ENCODE data around the gene CEACAM18. TPM values are rescaled to one million over a fixed set of nuclear protein-coding genes. Genes with fewer than 3 reads are reported as not detected.
A peak's percentile ranks its signal among the peaks of the same experiment; 100 is the strongest.
"Not testable (repeated sequence)": the region's sequence is repeated elsewhere in the genome, so short reads cannot be mapped to it uniquely, and the experiment has no call there.

CEACAM18 gene
- polyA plus RNA-seq, 3 donors from 2014 or later: not detected

DNA sequence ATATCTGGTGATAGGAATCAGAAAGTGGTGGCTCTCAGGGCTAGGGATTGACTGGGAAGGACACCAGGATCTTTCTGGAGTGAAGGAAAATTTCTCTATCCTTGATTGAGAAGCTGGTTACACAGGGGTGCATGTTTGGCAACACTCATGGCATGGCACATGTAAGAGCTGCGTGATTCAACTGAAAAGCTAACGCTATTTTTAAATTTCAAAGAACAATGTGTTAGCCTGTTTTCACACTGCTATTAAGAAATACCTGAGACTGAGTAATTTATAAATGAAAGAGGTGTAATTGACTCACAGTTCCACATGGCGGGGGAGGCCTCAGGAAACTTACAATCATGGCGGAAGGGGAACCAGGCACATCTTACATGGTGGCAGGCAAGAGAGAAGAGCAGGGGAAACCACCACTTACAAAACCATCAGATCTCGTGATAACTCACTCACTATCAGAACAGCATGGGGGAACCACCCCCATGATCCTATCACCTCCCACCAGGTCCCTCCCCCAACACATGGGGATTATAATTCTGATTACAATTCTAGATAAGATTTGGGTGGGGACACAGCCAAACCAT, 27.5 kb upstream of the CEACAM18 start:
- Mint-ChIP-seq H3K27me3 (ENCODE audit: low read depth in 3 of 3) (peaks cover 0 to 23% (median 8%) of the 10 kb centered on the region in 3 donors), H3K9me3 (peaks cover 0 to 7% (median 0%) of the 10 kb centered on the region in 6 donors), H3K27ac (no peak overlapping the region), H3K4me3 (no peak overlapping the region), H3K4me1 (peaks cover 12% of the 10 kb centered on the region in 2 donors), H3K36me3 (no peaks in the 10 kb centered on the region)
- no peak for DNase-seq

DNA sequence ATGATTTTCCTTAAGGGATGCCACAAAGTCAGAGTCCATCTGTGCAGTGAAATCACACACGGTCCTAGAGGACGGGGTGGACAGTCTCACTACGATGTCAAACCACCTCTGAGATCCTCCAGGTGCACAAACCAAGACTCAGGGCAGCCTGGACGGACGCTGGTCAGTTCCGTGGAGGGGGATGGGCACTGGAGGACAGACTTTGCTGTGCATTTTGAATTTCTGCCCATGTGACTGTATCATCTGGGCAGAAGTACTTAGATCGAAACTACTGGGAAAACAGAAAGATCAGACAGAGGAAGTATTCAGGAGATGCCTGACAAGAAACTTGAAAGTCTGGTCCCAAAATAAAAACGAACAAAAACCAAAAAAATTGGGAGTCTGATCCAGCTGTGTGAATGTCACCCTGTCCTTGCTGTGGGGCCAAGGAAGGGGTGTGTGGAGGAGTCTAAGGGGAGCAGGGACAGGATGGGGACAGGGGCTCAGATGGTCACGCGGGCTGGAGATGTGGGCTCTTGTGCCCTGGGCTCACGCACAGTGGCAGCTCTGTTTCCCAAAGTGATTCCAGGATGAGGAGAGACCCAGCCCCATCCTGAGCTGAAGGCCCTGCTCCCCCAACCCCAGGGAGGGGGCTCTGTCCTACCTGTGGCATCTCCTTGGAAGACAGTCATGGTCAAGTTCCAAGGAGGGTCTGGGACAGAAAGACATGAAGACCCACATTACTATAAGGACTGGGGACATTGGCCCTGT, 21.6 kb upstream of the CEACAM18 start:
- DNase-seq: no peak
- Mint-ChIP-seq H3K9me3 (no peaks in the 10 kb centered on the region), H3K27me3 (ENCODE audit: low read depth in 3 of 3) (peaks cover 8 to 18% (median 10%) of the 10 kb centered on the region in 3 donors), H3K4me1 (peaks cover 5 to 12% of the 10 kb centered on the region in 2 donors), H3K36me3 (no peaks in the 10 kb centered on the region), H3K27ac (no peak overlapping the region), H3K4me3 (no peak overlapping the region)

DNA sequence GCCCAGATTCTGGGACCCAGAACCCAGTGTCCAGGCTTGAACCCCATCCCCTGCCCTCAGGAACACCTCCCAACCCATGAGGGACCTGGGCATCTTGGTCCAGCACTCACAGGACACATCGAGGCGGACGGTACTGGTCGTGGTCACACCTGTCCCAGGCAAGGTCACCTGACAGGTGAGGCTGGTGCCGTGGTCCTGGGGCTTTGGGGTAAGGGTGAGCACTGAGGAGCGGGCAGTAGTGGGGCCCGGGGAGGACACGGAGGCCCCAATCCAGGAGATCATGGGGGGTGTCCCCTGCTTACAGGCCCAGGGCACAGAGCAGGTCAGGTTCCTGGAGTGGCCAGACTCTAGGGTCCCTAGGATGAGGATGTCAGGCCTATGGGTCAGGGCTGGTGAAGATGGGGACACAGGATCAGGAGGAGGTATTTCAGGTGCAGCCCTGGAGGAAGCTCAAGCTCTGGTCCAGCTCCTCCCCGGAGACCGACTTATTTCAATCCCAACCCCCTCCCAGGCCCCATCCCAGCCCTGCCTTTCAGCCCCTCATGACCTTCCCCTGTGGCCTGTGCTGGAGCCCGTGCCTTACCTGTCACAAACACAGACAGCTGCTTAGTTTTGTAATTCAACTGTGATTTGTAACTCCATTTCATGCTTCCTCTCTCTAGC, 20.9 kb upstream of the CEACAM18 start:
- Mint-ChIP-seq H3K4me3 (no peak overlapping the region), H3K9me3 (no peaks in the 10 kb centered on the region), H3K27ac (no peak overlapping the region), H3K4me1 (peaks cover 8 to 16% of the 10 kb centered on the region in 2 donors), H3K36me3 (no peaks in the 10 kb centered on the region), H3K27me3 (ENCODE audit: low read depth in 3 of 3) (peaks cover 9 to 15% (median 10%) of the 10 kb centered on the region in 3 donors)
- no peak for DNase-seq

DNA sequence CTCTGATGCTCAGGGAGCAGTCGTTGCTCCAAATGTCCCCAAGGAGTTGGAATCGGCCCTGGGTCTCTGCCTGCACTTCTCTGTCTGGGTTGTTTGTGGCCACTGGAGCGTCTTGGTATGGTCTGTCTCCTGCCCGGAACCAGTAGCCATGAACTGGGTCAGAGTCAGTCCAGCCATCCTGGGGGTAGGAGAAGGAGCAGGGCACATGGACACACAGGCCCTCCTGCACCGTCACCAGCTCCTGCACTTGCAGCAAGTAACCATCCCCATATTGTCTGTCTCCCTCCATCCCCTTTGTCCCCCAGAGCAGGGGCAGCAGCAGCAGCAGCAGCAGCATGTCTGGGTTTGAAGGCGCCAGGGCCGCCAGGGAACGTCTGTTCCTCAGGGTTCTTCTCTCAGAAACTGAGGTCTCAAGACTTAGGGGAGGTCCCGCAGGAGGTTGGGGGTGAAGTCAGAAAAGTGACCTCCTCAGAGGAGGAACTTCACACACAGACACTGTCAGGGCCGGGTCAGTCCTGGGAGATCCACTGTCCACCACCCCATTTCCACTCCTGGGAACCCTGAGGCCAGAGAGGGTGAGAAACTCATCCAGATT, 20.2 kb upstream of the CEACAM18 start, which contains the start of gene SIGLEC8:
TSS of gene SIGLEC8 (minus strand) at position 404 of the 595 bp plus-strand sequence. CDS start at position 337, 67 bp downstream.
- no peaks in the 10 kb centered on the region for H3K36me3 Mint-ChIP-seq
- peak within 1 kb of the TSS in 1 of 6 donors; percentile 30 for H3K27ac Mint-ChIP-seq
- H3K4me1 Mint-ChIP-seq: peaks cover 13 to 21% of the 10 kb centered on the region in 2 donors
- peaks cover 10 to 17% (median 14%) of the 10 kb centered on the region in 3 donors for H3K27me3 Mint-ChIP-seq (ENCODE audit: low read depth in 3 of 3)
- H3K9me3 Mint-ChIP-seq: no peaks in the 10 kb centered on the region
- no peak within 1 kb of the TSS for H3K4me3 Mint-ChIP-seq
- DNase-seq: no peak

DNA sequence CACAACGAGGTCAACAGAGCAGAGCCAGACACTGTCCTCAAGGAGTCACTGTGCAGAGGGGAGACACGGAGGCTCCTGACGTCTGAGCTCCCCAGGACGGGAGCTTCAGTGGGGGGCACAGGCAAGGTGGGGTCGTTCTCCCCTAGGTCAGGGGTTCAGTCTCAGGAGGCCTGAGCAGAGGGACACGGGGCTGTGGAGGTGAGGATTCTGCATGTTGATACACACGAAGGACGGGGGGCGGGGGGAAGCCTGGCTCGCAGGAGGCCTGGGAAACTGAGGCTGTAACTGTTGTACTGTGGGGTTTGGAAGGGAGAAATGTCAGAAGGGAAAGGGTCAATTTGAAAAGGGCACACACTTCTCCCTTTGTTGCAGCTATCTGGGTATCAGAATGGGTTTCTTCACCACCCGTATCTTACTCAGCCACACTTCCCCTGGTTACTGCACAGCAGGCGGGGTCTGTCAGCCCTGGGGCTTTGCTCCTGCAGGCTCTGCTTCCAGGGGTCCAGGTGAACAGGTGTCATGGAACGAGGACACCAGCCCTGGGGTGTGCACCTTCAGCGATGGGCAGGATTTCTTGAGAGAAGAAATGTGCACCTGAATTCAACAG, 19.3 kb upstream of the CEACAM18 start:
- Mint-ChIP-seq H3K36me3 (no peaks in the 10 kb centered on the region), H3K27me3 (ENCODE audit: low read depth in 3 of 3) (peaks cover 10 to 16% (median 14%) of the 10 kb centered on the region in 3 donors), H3K9me3 (no peaks in the 10 kb centered on the region), H3K4me1 (peaks cover 18 to 27% of the 10 kb centered on the region in 2 donors), H3K4me3 (no peak overlapping the region), H3K27ac (peak overlapping the region in 1 of 6 donors; percentile 30)
- DNase-seq: no peak

DNA sequence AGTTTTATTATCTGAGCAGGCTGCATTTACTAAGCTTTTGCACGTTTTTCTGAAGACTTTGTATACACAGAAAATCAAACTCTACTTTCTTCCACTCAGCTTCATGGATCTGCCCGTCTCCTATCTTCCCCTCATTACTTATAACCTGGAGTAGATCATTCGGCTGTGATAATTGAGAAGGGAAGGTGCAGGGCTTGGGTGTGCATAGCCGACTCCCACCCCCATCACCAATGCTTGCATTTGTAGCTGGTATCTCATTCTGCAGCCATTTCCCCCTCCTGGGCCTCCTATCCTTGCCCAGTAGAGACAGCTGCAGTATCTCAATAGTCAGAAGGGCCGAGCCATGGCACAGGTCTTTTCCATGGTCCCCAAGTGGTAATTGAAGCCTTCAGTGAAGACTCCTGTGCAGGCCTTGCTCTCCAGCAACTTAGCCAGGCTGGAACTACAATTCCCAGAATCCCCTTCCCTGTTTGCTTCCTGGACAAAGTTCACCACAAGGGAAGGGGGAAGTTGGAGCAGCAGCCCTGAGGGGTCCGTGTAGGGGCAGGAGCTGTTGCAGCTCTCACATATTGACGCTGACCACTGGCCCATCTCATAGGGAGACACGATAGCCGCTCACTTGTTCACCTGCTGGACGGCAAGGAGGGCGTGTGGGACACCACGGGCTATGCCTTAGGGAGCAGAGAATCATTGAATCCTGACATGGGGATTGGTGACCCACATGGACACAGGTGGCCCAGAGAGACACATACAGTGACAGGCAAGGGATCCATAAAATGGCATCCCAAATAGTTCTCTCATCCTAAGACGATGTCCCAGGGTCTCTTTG, 18.0 kb upstream of the CEACAM18 start:
- H3K27ac Mint-ChIP-seq: no peak overlapping the region
- no peaks in the 10 kb centered on the region for H3K36me3 Mint-ChIP-seq
- H3K4me3 Mint-ChIP-seq: no peak overlapping the region
- peaks cover 22 to 38% of the 10 kb centered on the region in 2 donors for H3K4me1 Mint-ChIP-seq
- no peaks in the 10 kb centered on the region for H3K9me3 Mint-ChIP-seq
- H3K27me3 Mint-ChIP-seq (ENCODE audit: low read depth in 3 of 3): peaks cover 10 to 25% (median 16%) of the 10 kb centered on the region in 3 donors
- DNase-seq: no peak

DNA sequence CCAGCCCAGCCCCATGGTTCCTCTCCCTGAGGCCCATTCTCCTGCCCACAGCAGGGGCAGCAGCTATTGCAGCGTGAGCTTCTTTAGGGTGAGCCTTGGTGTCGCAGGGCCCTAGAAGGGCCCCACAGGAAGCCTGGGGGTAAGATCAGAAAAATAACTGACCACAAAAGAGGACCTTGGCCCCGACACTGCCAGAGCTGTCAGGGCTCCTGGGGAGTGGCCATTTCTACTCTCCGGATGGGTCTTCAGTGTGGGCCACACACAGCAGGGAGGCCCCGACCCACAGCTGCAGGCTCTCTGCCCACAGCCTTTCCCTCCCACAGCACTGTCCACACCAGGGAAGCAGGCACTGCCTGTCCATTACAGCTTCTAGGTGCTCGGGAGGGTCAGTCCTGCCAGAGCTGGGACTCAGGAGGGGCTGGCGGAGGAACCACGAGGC, 16.6 kb upstream of the CEACAM18 start:
- no peaks in the 10 kb centered on the region for H3K9me3 Mint-ChIP-seq
- H3K27me3 Mint-ChIP-seq (ENCODE audit: low read depth in 3 of 3): peaks cover 16 to 35% (median 20%) of the 10 kb centered on the region in 3 donors
- peak in 2 of 3 donors; percentile 22 to 26 for DNase-seq
- peaks cover 22 to 38% of the 10 kb centered on the region in 2 donors for H3K4me1 Mint-ChIP-seq
- H3K36me3 Mint-ChIP-seq: no peaks in the 10 kb centered on the region
- peak overlapping the region in 2 of 5 donors; percentile 10 to 46 for H3K4me3 Mint-ChIP-seq
- H3K27ac Mint-ChIP-seq: no peak overlapping the region

DNA sequence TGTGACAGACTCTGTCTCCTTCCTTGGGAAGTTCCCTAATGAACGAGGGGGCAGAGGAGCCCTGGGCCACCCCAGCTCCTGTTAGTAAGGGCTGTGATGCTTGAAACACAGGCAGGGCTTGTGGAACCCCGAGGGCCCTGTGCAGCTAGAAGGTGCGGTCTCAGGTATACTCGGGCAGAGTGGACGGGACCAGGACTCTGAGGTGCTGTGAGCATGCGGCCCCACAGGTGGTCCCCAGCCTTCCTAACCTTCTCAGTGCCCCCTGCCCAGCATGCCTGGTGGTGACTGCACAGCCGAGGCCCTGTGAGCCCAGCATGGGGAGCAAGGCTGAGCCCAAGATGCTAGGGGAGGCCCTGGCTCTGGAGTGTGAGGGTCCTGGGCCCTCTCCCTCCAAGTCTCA, 16.1 kb upstream of the CEACAM18 start:
- Mint-ChIP-seq H3K4me1 (peaks cover 22 to 38% of the 10 kb centered on the region in 2 donors), H3K9me3 (no peaks in the 10 kb centered on the region), H3K36me3 (no peaks in the 10 kb centered on the region), H3K27ac (no peak overlapping the region), H3K4me3 (peak overlapping the region in 1 of 5 donors; percentile 46), H3K27me3 (ENCODE audit: low read depth in 3 of 3) (peaks cover 16 to 37% (median 20%) of the 10 kb centered on the region in 3 donors)
- DNase-seq: no peak

DNA sequence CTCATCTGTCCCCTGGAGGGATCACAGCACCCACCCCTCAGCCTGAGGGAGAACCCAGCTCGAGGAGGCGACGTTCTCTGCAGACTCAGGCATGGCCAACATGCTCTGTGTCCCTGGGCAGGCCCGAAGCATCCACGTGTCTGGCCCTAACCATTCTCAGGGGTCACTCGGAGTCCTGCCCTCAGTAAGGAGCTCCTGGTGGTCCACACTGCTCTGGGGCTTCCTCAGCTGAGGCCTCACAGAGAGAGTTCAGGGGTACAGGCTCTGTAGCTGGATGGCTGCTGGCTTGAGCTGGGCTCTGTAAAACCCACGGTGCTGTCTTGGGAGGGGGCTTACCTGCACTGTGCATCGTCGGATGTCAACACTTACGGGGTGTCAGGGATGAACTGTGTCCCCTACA, 15.7 kb upstream of the CEACAM18 start:
- peaks cover 22 to 41% of the 10 kb centered on the region in 2 donors for H3K4me1 Mint-ChIP-seq
- no peak for DNase-seq
- H3K36me3 Mint-ChIP-seq: no peaks in the 10 kb centered on the region
- peak overlapping the region; percentile 54 to 71 (median 61) for H3K4me3 Mint-ChIP-seq
- no peaks in the 10 kb centered on the region for H3K9me3 Mint-ChIP-seq
- peaks cover 16 to 37% (median 20%) of the 10 kb centered on the region in 3 donors for H3K27me3 Mint-ChIP-seq (ENCODE audit: low read depth in 3 of 3)
- no peak overlapping the region for H3K27ac Mint-ChIP-seq

DNA sequence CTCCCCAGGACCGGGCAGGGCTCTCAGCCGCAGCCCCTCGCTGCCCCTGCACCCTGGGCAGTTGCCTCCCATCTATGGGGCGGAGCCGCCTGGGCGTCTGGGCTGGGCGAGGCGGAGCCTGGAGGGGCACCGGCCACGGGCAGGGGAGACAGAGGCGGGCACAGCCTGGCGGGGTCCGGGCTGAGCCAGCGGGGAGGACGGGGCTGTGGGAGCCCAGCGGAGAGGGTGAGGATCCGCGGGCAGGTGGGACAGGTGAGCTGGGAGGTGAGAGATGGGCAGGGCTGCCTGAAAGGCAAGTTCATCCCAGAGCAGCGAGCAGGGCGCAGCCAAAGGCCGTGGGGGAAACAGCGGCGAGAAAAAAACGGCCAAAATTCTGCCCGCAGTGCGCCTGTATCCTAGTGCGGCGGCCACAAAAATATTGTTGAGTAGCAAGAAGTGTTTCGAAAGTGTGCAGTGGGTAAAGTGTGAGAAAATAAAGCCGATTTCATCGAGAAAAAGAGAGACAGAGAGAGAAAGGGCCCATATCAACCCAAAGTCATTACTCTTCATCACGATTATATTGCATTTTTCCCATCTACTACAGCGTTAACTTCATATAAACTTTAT, 14.3 kb upstream of the CEACAM18 start:
- Mint-ChIP-seq H3K27ac (peak overlapping the region in 1 of 6 donors; percentile 35), H3K4me1 (peaks cover 22 to 47% of the 10 kb centered on the region in 2 donors), H3K27me3 (ENCODE audit: low read depth in 3 of 3) (peaks cover 18 to 42% (median 20%) of the 10 kb centered on the region in 3 donors), H3K4me3 (peak overlapping the region; percentile 30 to 67 (median 58))
- not testable (repeated sequence) for H3K36me3 Mint-ChIP-seq, H3K9me3 Mint-ChIP-seq, DNase-seq

DNA sequence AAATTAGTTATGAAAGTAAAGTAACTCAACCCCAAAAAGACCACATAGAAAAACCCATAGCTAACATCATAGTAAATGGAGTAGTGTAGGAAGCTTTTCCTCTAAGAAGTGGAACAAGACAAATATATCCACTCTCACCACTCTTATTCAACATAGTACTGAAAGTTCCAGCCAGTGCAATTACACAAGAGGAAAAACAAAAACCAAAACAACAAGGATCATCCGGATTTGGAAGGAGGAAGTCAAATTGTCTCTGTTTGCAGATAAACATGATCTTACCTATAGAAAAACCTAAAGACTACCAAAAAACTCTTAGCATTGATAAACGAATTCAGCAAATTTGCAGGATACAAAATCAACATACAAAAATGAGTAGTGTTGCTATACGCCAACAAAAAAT, 11.6 kb upstream of the CEACAM18 start:
- H3K9me3 Mint-ChIP-seq: no peaks in the 10 kb centered on the region
- peaks cover 17 to 35% of the 10 kb centered on the region in 2 donors for H3K4me1 Mint-ChIP-seq
- no peak for DNase-seq
- H3K27ac Mint-ChIP-seq: no peak overlapping the region
- peaks cover 10 to 32% (median 15%) of the 10 kb centered on the region in 3 donors for H3K27me3 Mint-ChIP-seq (ENCODE audit: low read depth in 3 of 3)
- no peaks in the 10 kb centered on the region for H3K36me3 Mint-ChIP-seq
- no peak overlapping the region for H3K4me3 Mint-ChIP-seq

DNA sequence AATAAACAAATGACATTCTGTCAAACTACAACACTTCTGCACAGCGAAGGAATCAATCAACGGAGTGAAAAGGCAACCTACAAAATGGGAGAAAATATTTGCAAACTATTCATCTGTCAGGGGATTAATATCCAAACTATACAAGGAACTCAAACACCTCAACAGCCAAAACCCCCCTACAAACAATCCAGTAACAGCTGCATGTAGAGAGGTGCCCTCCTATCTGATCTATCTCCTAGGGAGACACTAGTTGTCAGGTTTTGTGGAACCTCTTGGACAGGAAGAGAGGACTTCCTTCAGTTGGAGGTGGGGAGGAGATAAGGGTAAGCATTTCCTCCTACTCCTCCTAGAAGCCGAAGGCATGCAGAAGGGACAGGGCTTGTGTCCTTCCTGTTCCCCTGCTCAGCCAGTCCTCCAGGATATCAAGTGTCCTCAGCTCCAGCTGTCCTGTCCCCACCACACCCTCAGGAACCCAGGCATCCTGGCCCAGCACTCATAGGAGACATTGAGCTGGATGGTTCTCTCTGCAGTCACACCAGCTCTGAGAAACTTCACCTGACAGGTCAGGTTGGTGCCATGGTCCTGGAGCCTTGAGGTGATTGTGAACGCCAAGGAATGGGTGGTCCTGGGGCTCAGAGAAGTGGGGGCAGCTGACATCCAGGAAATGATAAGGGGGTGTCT, 10.3 kb upstream of the CEACAM18 start:
- DNase-seq: no peak
- Mint-ChIP-seq H3K9me3 (no peaks in the 10 kb centered on the region), H3K36me3 (no peaks in the 10 kb centered on the region), H3K27me3 (ENCODE audit: low read depth in 3 of 3) (peaks cover 12 to 30% (median 14%) of the 10 kb centered on the region in 3 donors), H3K27ac (no peak overlapping the region), H3K4me1 (peaks cover 10 to 28% of the 10 kb centered on the region in 2 donors), H3K4me3 (no peak overlapping the region)
